Stimulated activated CD4-positive, alpha-beta T cell treated with anti-CD3 and anti-CD28 coated beads, Interleukin-1b, Interleukin-23, amount 100 ng/mL, for 24 hours (primary cell): Measurements from ENCODE around the gene PCDHB2.
"Not testable (repeated sequence)": the region's sequence is repeated elsewhere in the genome, so short reads cannot be mapped to it uniquely, and the experiment has no call there.

Experiments used
- DNase-seq, 4 experiments: peaks; one replicate each; pipeline ENCODE4 v3.0.0-alpha.2; 2020; ENCODE audit warnings: low read depth in 4 of 4, low spot score in 1 of 4

PCDHB2 gene

GRCh38 chr5:141135718-141136266 is 41.4 kb downstream of the PCDHB2 start:
- no peak for DNase-seq

- not testable (repeated sequence) for DNase-seq
Measured at GRCh38 chr5:141137346-141137745, 42.9 kb downstream of the PCDHB2 start.
